Right lobe of liver (tissue), 6 donors: ENCODE measurements around the gene MED14. TPM values are rescaled to one million over a fixed set of nuclear protein-coding genes. Genes with fewer than 3 reads are reported as not detected.

Experiments
- ATAC-seq, 4 donors: fragments of 200-7000 bp; cut with Tn5 transposase; one replicate each; pipeline ENCODE4 v1.9.1; 2020; ENCODE audit warnings: mild to moderate bottlenecking in 4 of 4, moderate library complexity in 4 of 4
- DNase-seq, 3 donors: peaks; one replicate each; pipeline ENCODE4 v3.0.0-alpha.2; 2020
- H3K27ac ChIP-seq, 3 donors: fragments of 200-600 bp; one replicate each; pipeline ENCODE4 v1.8.0; 2022
- H3K27me3 ChIP-seq, 2 donors: fragments of 200-600 bp; one replicate each; pipeline ENCODE4 v1.8.0; 2022
- H3K36me3 ChIP-seq, 4 donors: fragments of 200-600 bp; sonication (generic) in 1 of 4; one replicate each; pipeline versions ENCODE4 v1.5.1 to v1.8.0; 2017 to 2022; ENCODE audit warnings: control low read depth in 1 of 4
- H3K4me1 ChIP-seq, 4 donors: fragments of 200-600 bp; sonication (generic) in 1 of 4; one replicate each; pipeline versions ENCODE4 v1.5.1 to v1.8.0; 2017 to 2022; ENCODE audit warnings: control low read depth in 1 of 4
- H3K4me3 ChIP-seq, 3 donors: fragments of 200-600 bp; one replicate each; pipeline ENCODE4 v1.8.0; 2022
- H3K9me3 ChIP-seq, 4 donors: fragments of 200-600 bp; sonication (generic) in 1 of 4; one replicate each; pipeline versions ENCODE4 v1.5.1 to v1.8.0; 2017 to 2022; ENCODE audit warnings: control low read depth in 1 of 4
- POLR2A ChIP-seq: fragments of 450-650 bp; IDR thresholded peaks from one replicate; pipeline ENCODE4 v1.6.1; 2017; ENCODE audit warnings: antibody characterized with exemption, mild to moderate bottlenecking
- WGBS: methylation state at CpG from one replicate; pipeline ENCODE4 v1.1.6; 2018; ENCODE audit warnings: low coverage, low lambda C conversion rate; ENCODE audit not compliant: insufficient coverage; ENCODE audit errors: missing lambda C conversion rate; 5-methylcytosine and 5-hydroxymethylcytosine counted together
- intact Hi-C, 2 donors: fragments of 100-400 bp; cut with DNase I; formaldehyde crosslinking; loops; one replicate each; pipeline versions ENCODE4 v1.11.2 to v1.14.1; 2022
- total RNA-seq, 6 experiments: library from RNA; depleted of rRNA in 2 of 6; stranded (reverse); fragments of >200 nt in 2 of 6; fragmentation: NEBNext Ultra II Directional in 3 of 6; extraction: Animal tissue kit (Norgen Biotek cat#: 25700) in 3 of 6; gene quantifications; one replicate each; pipeline versions ENCODE4 v1.1.0 to v1.2.4, GENCODE V29; 2016 to 2023
- TF ChIP-seq, protein P1 (sequence below), 4 donors: fragments of 200-600 bp in 3 of 4; fragments of 450-650 bp in 1 of 4; IDR thresholded peaks; one replicate each; pipeline versions ENCODE4 v1.5.1 to v1.8.0; 2016 to 2022; ENCODE audit warnings: antibody characterized with exemption in 4 of 4, mild to moderate bottlenecking in 2 of 4
- donor health status: DM: no; HTN: yes; CAD: no.
- donor health status: DM: no; HTN: no; CAD: no.
- donor health status: DM: no; HTN: no; CAD: no.
- donor health status: DM: no; HTN: yes; CAD: no.
- donor health status: DM: no; HTN: yes; CAD: no.

MED14 gene
- total RNA-seq, 6 experiments from 2014 or later = 13.6 to 28.4 (median 24.2) TPM

DNA sequence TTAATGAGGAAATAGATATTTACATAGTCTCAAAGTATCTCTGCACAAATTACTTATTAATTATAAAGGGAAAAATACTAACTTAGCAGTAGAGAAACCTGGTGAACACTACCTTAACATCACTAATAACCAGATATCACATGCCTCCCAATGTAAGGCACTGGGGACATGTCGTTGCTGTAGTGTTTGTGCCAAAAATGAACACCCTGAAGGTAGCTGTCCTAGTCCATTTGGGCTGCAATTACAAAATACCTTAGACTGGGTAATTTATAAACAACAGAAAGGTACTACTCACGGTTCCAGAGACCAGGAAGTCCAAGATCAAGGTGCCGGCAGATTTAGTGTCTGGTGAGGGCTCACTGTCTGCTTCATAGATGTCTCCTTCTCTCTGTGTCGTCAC lies 122.8 kb downstream of the MED14 start:
- peak; percentile 18 to 75 (median 52) for ATAC-seq
- TF ChIP-seq, protein P1, sequence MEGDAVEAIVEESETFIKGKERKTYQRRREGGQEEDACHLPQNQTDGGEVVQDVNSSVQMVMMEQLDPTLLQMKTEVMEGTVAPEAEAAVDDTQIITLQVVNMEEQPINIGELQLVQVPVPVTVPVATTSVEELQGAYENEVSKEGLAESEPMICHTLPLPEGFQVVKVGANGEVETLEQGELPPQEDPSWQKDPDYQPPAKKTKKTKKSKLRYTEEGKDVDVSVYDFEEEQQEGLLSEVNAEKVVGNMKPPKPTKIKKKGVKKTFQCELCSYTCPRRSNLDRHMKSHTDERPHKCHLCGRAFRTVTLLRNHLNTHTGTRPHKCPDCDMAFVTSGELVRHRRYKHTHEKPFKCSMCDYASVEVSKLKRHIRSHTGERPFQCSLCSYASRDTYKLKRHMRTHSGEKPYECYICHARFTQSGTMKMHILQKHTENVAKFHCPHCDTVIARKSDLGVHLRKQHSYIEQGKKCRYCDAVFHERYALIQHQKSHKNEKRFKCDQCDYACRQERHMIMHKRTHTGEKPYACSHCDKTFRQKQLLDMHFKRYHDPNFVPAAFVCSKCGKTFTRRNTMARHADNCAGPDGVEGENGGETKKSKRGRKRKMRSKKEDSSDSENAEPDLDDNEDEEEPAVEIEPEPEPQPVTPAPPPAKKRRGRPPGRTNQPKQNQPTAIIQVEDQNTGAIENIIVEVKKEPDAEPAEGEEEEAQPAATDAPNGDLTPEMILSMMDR (IDR thresholded peaks at IDR 0.05) = no peak
- TF ChIP-seq POLR2A = no peak
- intact Hi-C loops = no loop called here
- Histone ChIP-seq H3K4me1 (no peaks in the 10 kb centered on the region), H3K4me3 (no peak overlapping the region), H3K27ac (no peak overlapping the region), H3K27me3 (no peaks in the 10 kb centered on the region), H3K9me3 (no peaks in the 10 kb centered on the region), H3K36me3 (no peaks in the 10 kb centered on the region)
- WGBS = 41% methylated on average over 4 of the region's 4 CpGs
- DNase-seq = no peak

DNA sequence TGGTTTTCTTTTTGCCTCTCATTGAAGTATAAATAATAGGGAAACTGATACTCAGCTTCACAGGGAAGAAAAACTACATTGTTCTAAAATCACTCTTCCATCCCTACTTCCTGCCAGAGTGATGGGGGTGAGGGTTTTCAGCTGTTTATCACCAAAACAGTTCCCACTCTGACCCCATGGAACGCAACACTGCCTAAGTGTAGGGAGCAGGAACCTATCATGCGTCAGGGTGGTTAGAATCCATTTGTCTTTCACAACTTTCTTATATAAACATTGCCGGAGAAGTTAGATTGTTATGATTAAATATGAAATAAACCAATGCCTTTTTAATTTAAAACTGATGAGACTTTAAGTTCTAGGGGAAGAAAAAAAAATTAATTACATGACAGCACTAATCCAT lies 128.0 kb downstream of the MED14 start:
- DNase-seq (no peak), ATAC-seq (no peak)
- 67% methylated on average over 3 of the region's 3 CpGs for WGBS
- Histone ChIP-seq H3K36me3 (peaks cover 0 to 3% (median 0%) of the 10 kb centered on the region in 4 donors), H3K27me3 (no peaks in the 10 kb centered on the region), H3K4me1 (no peaks in the 10 kb centered on the region), H3K4me3 (no peak overlapping the region), H3K27ac (no peak overlapping the region), H3K9me3 (no peaks in the 10 kb centered on the region)
- no peak for TF ChIP-seq POLR2A
- intact Hi-C loops = no loop called here

DNA sequence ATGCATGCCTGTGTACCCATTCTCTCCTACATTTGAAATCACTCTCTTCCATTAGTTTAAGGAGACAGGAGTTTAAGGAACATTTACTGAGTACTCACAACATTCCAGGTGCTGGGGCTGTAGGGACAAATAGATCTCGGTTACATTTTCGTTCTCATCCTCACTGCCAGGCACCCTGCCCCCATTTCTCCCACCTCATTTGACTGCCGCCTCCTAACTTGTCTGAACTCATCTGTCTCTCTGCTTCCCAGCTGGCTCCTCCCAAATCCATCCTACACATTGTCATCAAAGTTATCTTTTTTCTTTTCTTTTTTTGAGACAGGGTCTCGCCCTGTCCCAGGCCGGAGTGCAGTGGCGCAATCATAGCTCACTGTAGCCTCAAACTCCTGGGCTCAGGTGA lies 131.9 kb downstream of the MED14 start:
- intact Hi-C loops = no loop called here
- no peak for TF ChIP-seq POLR2A
- H3K27ac ChIP-seq = no peak overlapping the region
- no peaks in the 10 kb centered on the region for H3K4me1 ChIP-seq
- H3K9me3 ChIP-seq = no peaks in the 10 kb centered on the region
- H3K36me3 ChIP-seq = peaks cover 0 to 21% (median 2%) of the 10 kb centered on the region in 4 donors
- 72% methylated on average over 6 of the region's 6 CpGs for WGBS
- H3K4me3 ChIP-seq = no peak overlapping the region
- H3K27me3 ChIP-seq = no peaks in the 10 kb centered on the region
- no peak for DNase-seq
- ATAC-seq = no peak

Other genes with a start within 250 kb of the MED14 start
- 10 to 100 TPM; 44.0 to 63.1 (median 54.0) TPM for gene ATP6AP2, start 154.6 kb downstream of the MED14 start, total RNA-seq
- gene MPC1L, start 112.1 kb downstream of the MED14 start, total RNA-seq = not detected
- gene CXorf38, start 88.0 kb downstream of the MED14 start, total RNA-seq = 10 to 100 TPM in 2 of 6 experiments, 1 to 10 TPM in 4; 4.8 to 13.9 (median 7.9) TPM